T-helper 9 cell (primary cell): ENCODE results near the gene TBC1D5.

Experiments used
- DNase-seq: peaks from one replicate; pipeline ENCODE4 v3.0.0-alpha.2; 2020

The TBC1D5 gene

GRCh38 chr3:17339132-17339575 is 403.3 kb downstream of the TBC1D5 start:
- DNase-seq, result no peak

GRCh38 chr3:17336291-17336690 is 406.1 kb downstream of the TBC1D5 start:
- DNase-seq, result no peak

GRCh38 chr3:17333893-17334292 is 408.5 kb downstream of the TBC1D5 start:
- no peak for DNase-seq

GRCh38 chr3:17333446-17333845 is 409.0 kb downstream of the TBC1D5 start:
- DNase-seq, result no peak

- no peak for DNase-seq
These were observed 411.8 kb downstream of the TBC1D5 start for GRCh38 chr3:17330660-17331059.

- no peak for DNase-seq
These were observed 412.5 kb downstream of the TBC1D5 start for GRCh38 chr3:17329927-17330326.

GRCh38 chr3:17322106-17322793 is 420.2 kb downstream of the TBC1D5 start:
- DNase-seq, result no peak

- no peak for DNase-seq
These were observed 422.2 kb downstream of the TBC1D5 start for GRCh38 chr3:17320266-17320665.

GRCh38 chr3:17315897-17316296 is 426.5 kb downstream of the TBC1D5 start:
- DNase-seq, result no peak

- DNase-seq, result no peak
These were observed 428.3 kb downstream of the TBC1D5 start for GRCh38 chr3:17314171-17314570.

- DNase-seq, result no peak
These were observed 428.7 kb downstream of the TBC1D5 start for GRCh38 chr3:17313746-17314145.

- no peak for DNase-seq
These were observed 431.4 kb downstream of the TBC1D5 start for GRCh38 chr3:17310983-17311382.

- no peak for DNase-seq
These were observed 434.5 kb downstream of the TBC1D5 start for GRCh38 chr3:17307887-17308286.

- DNase-seq, result no peak
These were observed 434.9 kb downstream of the TBC1D5 start for GRCh38 chr3:17307482-17307881.

GRCh38 chr3:17304969-17305368 is 437.5 kb downstream of the TBC1D5 start:
- DNase-seq, result no peak

- no peak for DNase-seq
These were observed 439.7 kb downstream of the TBC1D5 start for GRCh38 chr3:17302774-17303173.

- DNase-seq, result no peak
These were observed 440.3 kb downstream of the TBC1D5 start for GRCh38 chr3:17302170-17302569.

GRCh38 chr3:17301271-17301670 is 441.2 kb downstream of the TBC1D5 start:
- DNase-seq, result no peak

- DNase-seq, result no peak
These were observed 442.0 kb downstream of the TBC1D5 start for GRCh38 chr3:17300441-17300840.

- no peak for DNase-seq
These were observed 444.4 kb downstream of the TBC1D5 start for GRCh38 chr3:17298038-17298437.

GRCh38 chr3:17292556-17292955 is 449.9 kb downstream of the TBC1D5 start:
- no peak for DNase-seq

GRCh38 chr3:17290894-17291293 is 451.5 kb downstream of the TBC1D5 start:
- DNase-seq, result no peak

- DNase-seq, result no peak
These were observed 453.5 kb downstream of the TBC1D5 start for GRCh38 chr3:17288839-17289399.

GRCh38 chr3:17287006-17287689 is 455.3 kb downstream of the TBC1D5 start:
- DNase-seq, result no peak
